D721Med (cell line): ENCODE measurements around the gene LMX1A.

Source experiments
- DNase-seq: peaks from one replicate; pipeline ENCODE4 v3.0.0; 2011; ENCODE audit warnings: low spot score; ENCODE audit not compliant: insufficient read length
- FAIRE-seq: peaks from 2 replicates; lab custom pipeline; 2011; peaks lifted over from hg19 to GRCh38; lab: Jason Lieb, UNC
- CTCF ChIP-seq: IDR thresholded peaks from 2 replicates; pipeline ENCODE4 v1.5.1; 2012; ENCODE audit warnings: mild to moderate bottlenecking, control low read depth; ENCODE audit not compliant: insufficient read depth; ENCODE audit errors: missing control alignments

The LMX1A gene

GRCh38 chr1:165327538-165327937, 29.0 kb downstream of the LMX1A start:
- no peak for DNase-seq
- no peak for TF ChIP-seq CTCF
- no peak for FAIRE-seq

- no peak for TF ChIP-seq CTCF
- FAIRE-seq (no peak), DNase-seq (no peak)
Measured at GRCh38 chr1:165325460-165326203, 30.9 kb downstream of the LMX1A start.

- FAIRE-seq (no peak), DNase-seq (no peak)
- no peak for TF ChIP-seq CTCF
Measured at GRCh38 chr1:165324050-165324449, 32.5 kb downstream of the LMX1A start.

GRCh38 chr1:165317612-165318011, 38.9 kb downstream of the LMX1A start:
- no peak for FAIRE-seq
- TF ChIP-seq CTCF, result no peak
- no peak for DNase-seq

- DNase-seq (no peak), FAIRE-seq (no peak)
- no peak for TF ChIP-seq CTCF
Measured at GRCh38 chr1:165316153-165316772, 40.3 kb downstream of the LMX1A start.

GRCh38 chr1:165315481-165315880, 41.0 kb downstream of the LMX1A start:
- no peak for TF ChIP-seq CTCF

GRCh38 chr1:165313903-165314302, 42.6 kb downstream of the LMX1A start:
- no peak for TF ChIP-seq CTCF
- FAIRE-seq, result no peak
- no peak for DNase-seq

More at GRCh38 chr1:165315481-165315880, 41.0 kb downstream of the LMX1A start:
- no peak for FAIRE-seq
- no peak for DNase-seq
